ENCODE measurements around the gene PHETA1.
A peak's percentile ranks its signal among the peaks of the same experiment; 100 is the strongest.

Gene PHETA1

GRCh38 chr12:111322336-111323250 is 46.3 kb downstream of the PHETA1 start:
- no peak for DNase-seq (ENCODE audit: low read depth)

GRCh38 chr12:111321317-111321716 is 47.6 kb downstream of the PHETA1 start:
- no peak for DNase-seq (ENCODE audit: low read depth)

- no peak for DNase-seq (ENCODE audit: low read depth)
Measured at GRCh38 chr12:111320258-111321050, 48.4 kb downstream of the PHETA1 start.

GRCh38 chr12:111319600-111320257 is 49.2 kb downstream of the PHETA1 start:
- DNase-seq (ENCODE audit: low read depth) = no peak

GRCh38 chr12:111318450-111318849 is 50.4 kb downstream of the PHETA1 start:
- no peak for DNase-seq (ENCODE audit: low read depth)

- no peak for DNase-seq (ENCODE audit: low read depth)
Measured at GRCh38 chr12:111316671-111317070, 52.2 kb downstream of the PHETA1 start.

- DNase-seq (ENCODE audit: low read depth) = no peak
Measured at GRCh38 chr12:111314953-111315539, 53.8 kb downstream of the PHETA1 start.

- peak; percentile 72 for DNase-seq (ENCODE audit: low read depth)
Measured at GRCh38 chr12:111313833-111314259, 55.0 kb downstream of the PHETA1 start.

- DNase-seq (ENCODE audit: low read depth) = no peak
Measured at GRCh38 chr12:111312708-111313107, 56.2 kb downstream of the PHETA1 start.

GRCh38 chr12:111312016-111312415 is 56.9 kb downstream of the PHETA1 start:
- no peak for DNase-seq (ENCODE audit: low read depth)

- no peak for DNase-seq (ENCODE audit: low read depth)
Measured at GRCh38 chr12:111311011-111311410, 57.9 kb downstream of the PHETA1 start.
